Measurements from ENCODE around the gene HNRNPA0.

GRCh38 chr5:137735555-137736284 lies 18.4 kb downstream of the HNRNPA0 start, which contains the start of gene KLHL3:
- TF ChIP-seq CTCF (IDR thresholded peaks at IDR 0.05 in 8 of 11, conservative IDR thresholded peaks at IDR 0.05 in 3 of 11) = no peak
- TF ChIP-seq POLR2A (IDR thresholded peaks at IDR 0.05) = no peak
- no peak for TF ChIP-seq POLR2AphosphoS5 (IDR thresholded peaks at IDR 0.05)

All from spleen (tissue), 7 donors.